B cell (primary cell): ENCODE results near the gene PLRG1. TPM values are rescaled to one million over a fixed set of nuclear protein-coding genes. Genes with fewer than 3 reads are reported as not detected.

Source experiments
- ATAC-seq: fragments of 200-7000 bp; cut with Tn5 transposase; one replicate; pipeline ENCODE4 v1.10.0; 2021; ENCODE audit warnings: low read depth, mild to moderate bottlenecking, moderate number of reproducible peaks, moderate library complexity
- CTCF ChIA-PET: fragments of 350-600 bp; sonication (Branson Sonifier 250); formaldehyde crosslinking; loops from one replicate; lab custom pipeline; 2021; ENCODE audit warnings: antibody characterized with exemption, inconsistent platforms; lab: Charles Lee
- POLR2A ChIA-PET: fragments of 350-600 bp; sonication (Branson Sonifier 250); formaldehyde crosslinking; loops from one replicate; lab custom pipeline; 2021; ENCODE audit warnings: antibody characterized with exemption; lab: Charles Lee
- DNase-seq: peaks from one replicate; pipeline ENCODE4 v3.0.0; 2013
- H2AFZ ChIP-seq: 2 replicates; pipeline ENCODE4 v1.6.1; 2012; ENCODE audit warnings: mild to moderate bottlenecking, low read depth, low read length; ENCODE audit not compliant: insufficient read depth, poor library complexity, severe bottlenecking
- H3K27ac ChIP-seq, 2 donors: 1 replicate in 1 of 2; 2 replicates in 1 of 2; pipeline ENCODE4 v1.5.1; 2012 to 2013; ENCODE audit warnings: low read length in 2 of 2, mild to moderate bottlenecking in 2 of 2, moderate library complexity in 1 of 2
- H3K27me3 ChIP-seq, 4 experiments: fragments of 200-600 bp in 1 of 4; sonication (generic) in 1 of 4; replicated peaks in 1 of 4; 1 replicate in 2 of 4; 2 replicates in 2 of 4; pipeline versions ENCODE4 v1.6.1 to v1.7.0; 2013 to 2016; ENCODE audit warnings: low read length in 3 of 4, mild to moderate bottlenecking in 2 of 4, mixed read lengths in 1 of 4, moderate library complexity in 1 of 4; ENCODE audit not compliant: insufficient read depth in 4 of 4, control insufficient read depth in 3 of 4; ENCODE audit errors: control extremely low read depth in 1 of 4
- H3K36me3 ChIP-seq, 2 experiments: replicated peaks in 1 of 2; 1 replicate in 1 of 2; 2 replicates in 1 of 2; pipeline versions ENCODE4 v1.6.1 to v1.7.1; 2013; ENCODE audit warnings: low read length in 1 of 2; ENCODE audit not compliant: insufficient read depth in 2 of 2, control insufficient read depth in 1 of 2; ENCODE audit errors: control extremely low read depth in 1 of 2, extremely low read depth in 1 of 2
- H3K4me1 ChIP-seq, 2 donors: fragments of 200-600 bp in 1 of 2; sonication (generic) in 1 of 2; 1 replicate in 1 of 2; 2 replicates in 1 of 2; pipeline versions ENCODE4 v1.5.1 to v1.6.1; 2013 to 2017; ENCODE audit warnings: low read length in 2 of 2; ENCODE audit not compliant: control insufficient read depth in 2 of 2, insufficient read depth in 2 of 2
- H3K4me2 ChIP-seq: replicated peaks from 2 replicates; pipeline ENCODE3; 2012; ENCODE audit warnings: mild to moderate bottlenecking, low read depth, low read length; ENCODE audit not compliant: poor library complexity, severe bottlenecking
- H3K4me3 ChIP-seq, 5 experiments: fragments of 200-600 bp in 1 of 5; sonication (generic) in 1 of 5; 1 replicate in 3 of 5; 2 replicates in 2 of 5; pipeline versions ENCODE4 v1.5.1 to v1.7.0; 2011 to 2016; ENCODE audit warnings: low read length in 4 of 5, mild to moderate bottlenecking in 4 of 5, low read depth in 2 of 5, control low read depth in 1 of 5, moderate library complexity in 1 of 5; ENCODE audit not compliant: insufficient read depth in 1 of 5; ENCODE audit errors: control extremely low read depth in 1 of 5, extremely low read depth in 1 of 5
- H3K79me2 ChIP-seq: fragments of 200-600 bp; sonication (generic); one replicate; pipeline ENCODE4 v1.6.0; 2016; ENCODE audit warnings: low read length; ENCODE audit not compliant: control insufficient read depth, insufficient read depth
- H3K9ac ChIP-seq: fragments of 200-600 bp; sonication (generic); 2 replicates; pipeline ENCODE4 v1.6.1; 2017; ENCODE audit warnings: mild to moderate bottlenecking, low read length, moderate library complexity
- H3K9me3 ChIP-seq, 3 donors: one replicate each; pipeline versions ENCODE4 v1.6.1 to v1.7.1; 2013; ENCODE audit warnings: low read length in 2 of 3; ENCODE audit not compliant: control insufficient read depth in 2 of 3, insufficient read depth in 1 of 3; ENCODE audit errors: control extremely low read depth in 1 of 3
- H4K20me1 ChIP-seq: 2 replicates; pipeline ENCODE4 v1.6.0; 2012; ENCODE audit warnings: mild to moderate bottlenecking, low read length; ENCODE audit not compliant: insufficient read depth, control insufficient read depth, poor library complexity, severe bottlenecking
- H3K27ac Mint-ChIP-seq: one replicate; pipeline ENCODE4 v1.8.0; 2021; ENCODE audit warnings: mixed read lengths
- H3K27me3 Mint-ChIP-seq: one replicate; pipeline ENCODE4 v1.8.0; 2021; ENCODE audit warnings: mixed read lengths
- H3K4me1 Mint-ChIP-seq: one replicate; pipeline ENCODE4 v1.8.0; 2021; ENCODE audit warnings: mixed read lengths
- H3K4me3 Mint-ChIP-seq: one replicate; pipeline ENCODE4 v1.8.0; 2021; ENCODE audit warnings: mixed read lengths
- H3K9me3 Mint-ChIP-seq: one replicate; pipeline ENCODE4 v1.8.0; 2022; ENCODE audit warnings: mixed read lengths; ENCODE audit not compliant: insufficient read depth
- EZH2 ChIP-seq: IDR thresholded peaks from 2 replicates; pipeline ENCODE4 v1.6.1; 2012; ENCODE audit warnings: borderline replicate concordance, low read depth, mild to moderate bottlenecking, moderate library complexity, low read length; ENCODE audit not compliant: insufficient read depth, poor library complexity, severe bottlenecking
- WGBS: methylation state at CpG from one replicate; pipeline ENCODE4 v1.1.5; 2013; ENCODE audit warnings: missing lambda C conversion rate; ENCODE audit not compliant: insufficient coverage; 5-methylcytosine and 5-hydroxymethylcytosine counted together
- intact Hi-C: fragments of 100-400 bp; cut with micrococcal nuclease; formaldehyde crosslinking; loops from one replicate; pipeline ENCODE4 v1.10.0; 2022
- polyA plus RNA-seq: library from polyadenylated mRNA; depleted of rRNA; stranded (reverse); fragments of >200 nt; gene quantifications from 2 replicates; pipeline ENCODE4 v1.2.3, GENCODE V29; 2012
- total RNA-seq, 2 donors: library from RNA; stranded (reverse); fragments of 120-200 nt in 1 of 2; gene quantifications; 1 replicate in 1 of 2; 2 replicates in 1 of 2; pipeline versions ENCODE4 v1.2.3 to v1.2.4, GENCODE V29; 2013 to 2022
- TF ChIP-seq, protein P1 (sequence below): fragments of 200-600 bp; IDR thresholded peaks from one replicate; pipeline ENCODE4 v1.8.0; 2022; ENCODE audit warnings: antibody characterized with exemption, mild to moderate bottlenecking

The PLRG1 gene
- total and polyA plus RNA-seq, 2 donors (not counting 1 experiment from before 2014, with no cell fraction given), result 41.8 to 79.0 TPM

- H3K79me2 ChIP-seq, result no peaks in the 10 kb centered on the region
- Mint-ChIP-seq H3K4me3 (no peak overlapping the region), H3K9me3 (no peaks in the 10 kb centered on the region), H3K27me3 (peaks cover 27% of the 10 kb centered on the region), H3K4me1 (no peaks in the 10 kb centered on the region), H3K27ac (no peak overlapping the region)
- H2AFZ ChIP-seq, result no peak overlapping the region
- no peak overlapping the region for H3K9ac ChIP-seq
- DNase-seq (no peak), ATAC-seq (no peak)
- ChIA-PET POLR2A (no interaction called here), CTCF (no interaction called here)
- WGBS, result 83% methylated on average over 1 of the region's 7 CpGs
- no peaks in the 10 kb centered on the region for H3K36me3 ChIP-seq
- H3K4me1 ChIP-seq, result no peaks in the 10 kb centered on the region
- intact Hi-C loops, result no loop called here
- no peak overlapping the region for H3K27ac ChIP-seq
- H3K27me3 ChIP-seq, result peaks cover 0 to 10% (median 2%) of the 10 kb centered on the region in 4 experiments
- TF ChIP-seq, protein P1, sequence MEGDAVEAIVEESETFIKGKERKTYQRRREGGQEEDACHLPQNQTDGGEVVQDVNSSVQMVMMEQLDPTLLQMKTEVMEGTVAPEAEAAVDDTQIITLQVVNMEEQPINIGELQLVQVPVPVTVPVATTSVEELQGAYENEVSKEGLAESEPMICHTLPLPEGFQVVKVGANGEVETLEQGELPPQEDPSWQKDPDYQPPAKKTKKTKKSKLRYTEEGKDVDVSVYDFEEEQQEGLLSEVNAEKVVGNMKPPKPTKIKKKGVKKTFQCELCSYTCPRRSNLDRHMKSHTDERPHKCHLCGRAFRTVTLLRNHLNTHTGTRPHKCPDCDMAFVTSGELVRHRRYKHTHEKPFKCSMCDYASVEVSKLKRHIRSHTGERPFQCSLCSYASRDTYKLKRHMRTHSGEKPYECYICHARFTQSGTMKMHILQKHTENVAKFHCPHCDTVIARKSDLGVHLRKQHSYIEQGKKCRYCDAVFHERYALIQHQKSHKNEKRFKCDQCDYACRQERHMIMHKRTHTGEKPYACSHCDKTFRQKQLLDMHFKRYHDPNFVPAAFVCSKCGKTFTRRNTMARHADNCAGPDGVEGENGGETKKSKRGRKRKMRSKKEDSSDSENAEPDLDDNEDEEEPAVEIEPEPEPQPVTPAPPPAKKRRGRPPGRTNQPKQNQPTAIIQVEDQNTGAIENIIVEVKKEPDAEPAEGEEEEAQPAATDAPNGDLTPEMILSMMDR, result no peak
- no peak for TF ChIP-seq EZH2
- H3K9me3 ChIP-seq, result no peaks in the 10 kb centered on the region
- H3K4me2 ChIP-seq, result no peak overlapping the region
- no peak overlapping the region for H3K4me3 ChIP-seq
- H4K20me1 ChIP-seq, result no peaks in the 10 kb centered on the region
Observed at GRCh38 chr4:154589296-154590197, 39.3 kb upstream of the PLRG1 start.

DNA sequence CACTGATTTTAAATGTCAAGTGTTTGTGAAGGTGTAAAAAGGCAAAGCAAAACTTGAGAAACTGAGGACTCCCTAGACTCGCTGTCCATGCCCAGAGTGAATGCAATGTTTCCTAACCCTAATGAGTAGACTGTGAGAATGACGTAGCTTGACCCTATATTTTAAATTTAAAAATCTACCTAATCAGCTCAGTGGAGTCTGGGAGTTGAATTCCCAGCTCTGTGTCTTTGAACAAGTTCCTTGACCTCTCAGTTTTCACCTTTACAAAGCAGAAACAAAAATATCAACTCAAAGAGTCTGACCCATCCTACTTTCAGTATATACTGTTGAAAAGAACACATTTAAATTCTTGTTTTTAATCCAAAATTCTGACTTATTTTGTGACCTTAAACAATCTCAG, 38.0 kb upstream of the PLRG1 start:
- ChIA-PET POLR2A (no interaction called here), CTCF (no interaction called here)
- no CpG with 5 or more reads among the region's 2 CpGs for WGBS
- DNase-seq (no peak), ATAC-seq (no peak)
- Mint-ChIP-seq H3K4me1 (no peaks in the 10 kb centered on the region), H3K4me3 (no peak overlapping the region), H3K27me3 (peaks cover 27% of the 10 kb centered on the region), H3K9me3 (no peaks in the 10 kb centered on the region), H3K27ac (no peak overlapping the region)
- Histone ChIP-seq H3K27ac (no peak overlapping the region), H3K9ac (no peak overlapping the region), H4K20me1 (no peaks in the 10 kb centered on the region), H3K79me2 (no peaks in the 10 kb centered on the region), H2AFZ (no peak overlapping the region), H3K4me3 (no peak overlapping the region), H3K4me2 (no peak overlapping the region), H3K9me3 (no peaks in the 10 kb centered on the region), H3K27me3 (peaks cover 0 to 12% (median 2%) of the 10 kb centered on the region in 4 experiments), H3K36me3 (no peaks in the 10 kb centered on the region), H3K4me1 (no peaks in the 10 kb centered on the region)
- no peak for TF ChIP-seq EZH2
- TF ChIP-seq, protein P1, result no peak
- intact Hi-C loops, result no loop called here
